Hematopoietic multipotent progenitor cell (in vitro differentiated cells): ENCODE results near the gene MAML3. TPM values are rescaled to one million over a fixed set of nuclear protein-coding genes. Genes with fewer than 3 reads are reported as not detected.

Source experiments
- DNase-seq, 3 donors: peaks; one replicate each; pipeline ENCODE4 v3.0.0-alpha.2; 2011 to 2015; ENCODE audit warnings: low read depth in 2 of 3, low spot score in 2 of 3
- total RNA-seq: library from RNA; depleted of rRNA; stranded (reverse); fragments of >200 nt; gene quantifications from one replicate; pipeline ENCODE4 v1.2.3, GENCODE V29; 2012

The MAML3 gene
- total RNA-seq, 1 donor: 27.2 TPM

GRCh38 chr4:139684351-139684750, 469.6 kb downstream of the MAML3 start:
- DNase-seq: no peak

- no peak for DNase-seq
Measured at GRCh38 chr4:139682741-139683151, 471.2 kb downstream of the MAML3 start.

- DNase-seq: no peak
Measured at GRCh38 chr4:139682309-139682708, 471.7 kb downstream of the MAML3 start.

GRCh38 chr4:139676913-139677585, 476.9 kb downstream of the MAML3 start:
- no peak for DNase-seq

GRCh38 chr4:139676365-139676764, 477.6 kb downstream of the MAML3 start:
- no peak for DNase-seq

GRCh38 chr4:139675651-139676050, 478.3 kb downstream of the MAML3 start:
- DNase-seq: no peak

- peak in 2 of 3 donors; percentile 38 to 81 for DNase-seq
Measured at GRCh38 chr4:139674875-139675550, 479.0 kb downstream of the MAML3 start.

- DNase-seq: no peak
Measured at GRCh38 chr4:139672732-139673131, 481.3 kb downstream of the MAML3 start.

- no peak for DNase-seq
Measured at GRCh38 chr4:139672215-139672614, 481.8 kb downstream of the MAML3 start.

- no peak for DNase-seq
Measured at GRCh38 chr4:139670775-139671174, 483.2 kb downstream of the MAML3 start.

GRCh38 chr4:139669890-139670289, 484.1 kb downstream of the MAML3 start:
- DNase-seq: peak in 1 of 3 donors; percentile 36

- no peak for DNase-seq
Measured at GRCh38 chr4:139669335-139669734, 484.6 kb downstream of the MAML3 start.

GRCh38 chr4:139668658-139669201, 485.3 kb downstream of the MAML3 start:
- no peak for DNase-seq

GRCh38 chr4:139668036-139668435, 485.9 kb downstream of the MAML3 start:
- no peak for DNase-seq

Other genes with a start within 250 kb of the MAML3 start
- 5.1 TPM for gene SCOC, start 219.5 kb upstream of the MAML3 start, total RNA-seq